Esophagus squamous epithelium (tissue), 4 donors: Measurements from ENCODE around the gene KLLN.
"Not testable (repeated sequence)": the region's sequence is repeated elsewhere in the genome, so short reads cannot be mapped to it uniquely, and the experiment has no call there.

ENCODE experiments used
- CTCF ChIP-seq, 6 experiments: fragments of 450-650 bp in 4 of 6; fragments of 200-600 bp in 2 of 6; sonication (generic) in 2 of 6; IDR thresholded peaks; one replicate each; pipeline ENCODE4 v1.5.1; 2016 to 2019; ENCODE audit warnings: antibody characterized with exemption in 6 of 6, mild to moderate bottlenecking in 4 of 6, moderate library complexity in 4 of 6
- POLR2A ChIP-seq, 4 donors: fragments of 450-650 bp; IDR thresholded peaks; one replicate each; pipeline ENCODE4 v1.6.1; 2017; ENCODE audit warnings: antibody characterized with exemption in 4 of 4, mild to moderate bottlenecking in 4 of 4, moderate library complexity in 3 of 4

- not testable (repeated sequence) for TF ChIP-seq CTCF, POLR2A (IDR thresholded peaks at IDR 0.05)
Observed at GRCh38 chr10:87829051-87829450, 34.3 kb downstream of the KLLN start.
